Cardiac fibroblast (primary cell): ENCODE measurements around the gene SRPX2.
A peak's percentile ranks its signal among the peaks of the same experiment; 100 is the strongest.

ENCODE experiments used
- DNase-seq, 2 donors: peaks; one replicate each; pipeline versions ENCODE4 v3.0.0 to v3.0.0-alpha.2; 2010; ENCODE audit warnings: low read depth in 2 of 2
- H3K4me3 ChIP-seq, 2 donors: replicated peaks in 1 of 2; 1 replicate in 1 of 2; 2 replicates in 1 of 2; pipeline ENCODE4 v1.5.1; 2011; ENCODE audit warnings: low read depth in 2 of 2, low read length in 2 of 2, mild to moderate bottlenecking in 2 of 2, moderate library complexity in 1 of 2
- TF ChIP-seq, protein P1 (sequence below): IDR thresholded peaks from one replicate; pipeline ENCODE4 v1.5.1; 2011; ENCODE audit warnings: low read depth, mild to moderate bottlenecking, low read length, inconsistent platforms

Gene SRPX2

DNA sequence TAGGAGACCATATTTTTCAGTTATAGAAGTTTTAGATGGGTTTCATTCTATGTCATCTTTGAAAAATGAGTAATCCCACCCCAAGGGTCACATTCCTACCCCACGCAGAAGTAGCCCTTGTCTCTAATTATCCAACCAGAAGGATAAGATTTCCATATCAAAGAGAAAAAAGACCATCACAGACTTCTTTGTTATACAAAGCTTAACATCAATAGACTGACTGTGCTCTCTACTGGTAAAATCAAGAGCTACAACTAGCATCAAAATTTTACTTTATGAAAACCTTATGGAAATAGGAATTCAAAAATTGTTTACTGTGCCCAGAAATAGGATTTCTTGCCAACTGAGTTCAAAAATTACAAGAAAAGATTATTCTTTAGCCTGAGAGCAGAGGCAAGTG is 34.4 kb upstream of the SRPX2 start:
- TF ChIP-seq, protein P1, sequence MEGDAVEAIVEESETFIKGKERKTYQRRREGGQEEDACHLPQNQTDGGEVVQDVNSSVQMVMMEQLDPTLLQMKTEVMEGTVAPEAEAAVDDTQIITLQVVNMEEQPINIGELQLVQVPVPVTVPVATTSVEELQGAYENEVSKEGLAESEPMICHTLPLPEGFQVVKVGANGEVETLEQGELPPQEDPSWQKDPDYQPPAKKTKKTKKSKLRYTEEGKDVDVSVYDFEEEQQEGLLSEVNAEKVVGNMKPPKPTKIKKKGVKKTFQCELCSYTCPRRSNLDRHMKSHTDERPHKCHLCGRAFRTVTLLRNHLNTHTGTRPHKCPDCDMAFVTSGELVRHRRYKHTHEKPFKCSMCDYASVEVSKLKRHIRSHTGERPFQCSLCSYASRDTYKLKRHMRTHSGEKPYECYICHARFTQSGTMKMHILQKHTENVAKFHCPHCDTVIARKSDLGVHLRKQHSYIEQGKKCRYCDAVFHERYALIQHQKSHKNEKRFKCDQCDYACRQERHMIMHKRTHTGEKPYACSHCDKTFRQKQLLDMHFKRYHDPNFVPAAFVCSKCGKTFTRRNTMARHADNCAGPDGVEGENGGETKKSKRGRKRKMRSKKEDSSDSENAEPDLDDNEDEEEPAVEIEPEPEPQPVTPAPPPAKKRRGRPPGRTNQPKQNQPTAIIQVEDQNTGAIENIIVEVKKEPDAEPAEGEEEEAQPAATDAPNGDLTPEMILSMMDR: no peak
- DNase-seq: peak; percentile 1
- H3K4me3 ChIP-seq: no peak overlapping the region

DNA sequence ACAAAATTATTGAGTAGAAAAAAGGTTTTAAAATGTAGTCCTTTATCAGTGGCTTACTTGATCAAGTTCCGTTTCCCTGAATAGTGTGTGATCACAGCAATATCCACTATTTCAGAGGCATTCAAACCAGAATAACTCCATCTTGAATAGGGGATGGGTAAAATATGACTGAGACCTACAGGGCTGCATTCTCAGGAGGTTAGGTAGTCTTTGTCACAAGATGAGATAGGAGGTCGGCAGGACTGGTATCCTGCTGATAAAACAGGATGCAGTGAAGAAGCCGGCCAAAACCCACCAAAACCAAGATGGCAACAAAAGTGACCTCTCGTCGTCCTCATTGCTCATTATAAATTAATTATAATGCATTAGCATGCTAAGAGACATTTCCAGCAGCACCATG is 32.0 kb upstream of the SRPX2 start:
- TF ChIP-seq, protein P1: no peak
- no peak overlapping the region for H3K4me3 ChIP-seq
- DNase-seq: no peak

DNA sequence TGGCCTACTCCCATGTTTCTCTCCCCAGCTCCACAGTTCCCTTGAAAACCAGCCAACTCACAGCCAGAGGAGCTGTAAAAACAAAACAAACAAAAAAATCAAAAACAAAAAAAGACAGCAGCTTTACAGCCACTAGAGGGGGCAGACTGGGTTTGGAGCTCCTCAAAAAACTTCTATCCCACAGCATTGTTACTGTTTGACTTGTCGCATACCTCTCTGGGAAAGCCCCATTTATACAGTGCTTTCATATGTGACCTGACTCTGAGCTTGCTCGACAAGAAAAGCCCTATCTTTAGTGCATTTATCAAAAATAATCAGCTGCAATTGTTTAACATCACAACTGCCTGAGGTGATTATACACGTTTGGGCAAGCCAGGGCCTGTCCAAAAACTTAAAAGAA is 29.0 kb upstream of the SRPX2 start:
- no peak overlapping the region for H3K4me3 ChIP-seq
- peak; percentile 82 to 83 for DNase-seq
- TF ChIP-seq, protein P1: peak; percentile 56

DNA sequence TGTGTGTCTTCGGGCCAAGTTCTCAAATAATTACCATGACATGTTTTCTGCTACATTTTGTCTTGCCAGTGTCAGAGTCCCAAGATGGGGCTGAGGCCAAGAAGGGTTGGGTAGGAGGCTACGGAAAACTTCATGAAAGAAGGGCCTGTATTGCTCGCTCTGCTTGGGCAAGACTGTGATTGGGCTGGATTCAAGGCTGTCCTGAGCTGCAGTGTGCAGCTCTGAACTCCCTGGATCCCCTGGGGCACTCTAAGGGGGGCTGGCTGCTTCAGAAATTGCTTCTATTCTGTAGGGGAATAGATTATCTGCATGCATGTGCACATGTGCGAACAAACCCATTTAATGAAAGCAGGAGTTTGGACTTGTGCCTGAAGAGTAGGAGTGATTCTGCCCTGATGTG is 21.0 kb upstream of the SRPX2 start:
- no peak overlapping the region for H3K4me3 ChIP-seq
- no peak for DNase-seq
- TF ChIP-seq, protein P1: no peak

DNA sequence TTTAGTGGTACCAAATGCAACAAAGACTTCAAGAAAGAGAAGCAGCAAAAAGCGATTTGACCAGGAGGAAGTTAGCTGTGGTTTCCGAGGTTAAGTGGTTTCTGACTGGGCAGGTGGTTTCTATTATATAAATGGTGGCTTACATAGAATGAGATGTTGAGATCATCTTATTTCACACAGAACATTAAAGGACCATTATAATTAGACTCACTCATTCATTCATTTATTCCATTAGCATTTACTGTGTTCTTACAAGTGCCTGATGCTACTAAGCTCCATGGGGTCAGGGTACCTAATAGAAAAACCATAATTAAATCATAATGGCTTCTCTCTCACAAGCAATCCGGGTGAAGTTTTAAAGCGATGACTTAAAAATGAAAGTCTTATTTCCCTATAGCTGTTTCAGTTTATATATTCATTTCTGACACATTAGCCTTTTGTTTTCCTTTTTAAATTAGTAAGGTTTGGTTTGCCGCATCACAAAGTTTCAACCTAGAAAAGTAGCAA is 18.0 kb upstream of the SRPX2 start:
- TF ChIP-seq, protein P1: no peak
- DNase-seq: no peak
- no peak overlapping the region for H3K4me3 ChIP-seq

DNA sequence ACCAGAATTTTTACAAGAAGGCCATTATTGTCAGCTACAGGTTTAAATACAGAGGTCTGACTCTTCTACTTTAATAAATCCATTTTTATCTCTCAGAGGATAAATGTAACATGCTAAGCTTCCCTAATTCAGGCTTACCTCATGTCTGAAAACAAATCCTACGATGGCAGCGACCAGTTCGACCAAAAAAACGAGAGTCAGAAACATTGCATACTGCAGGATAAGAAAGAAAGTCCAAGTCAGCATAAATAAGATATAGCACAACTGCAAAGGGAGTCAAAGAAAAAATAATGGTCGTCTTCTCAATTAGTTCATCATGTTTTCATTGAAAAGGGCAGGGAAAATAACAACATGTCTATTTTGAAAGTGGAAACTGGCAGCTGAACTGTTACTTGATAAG is 9.0 kb upstream of the SRPX2 start:
- no peak overlapping the region for H3K4me3 ChIP-seq
- no peak for DNase-seq
- TF ChIP-seq, protein P1: no peak

DNA sequence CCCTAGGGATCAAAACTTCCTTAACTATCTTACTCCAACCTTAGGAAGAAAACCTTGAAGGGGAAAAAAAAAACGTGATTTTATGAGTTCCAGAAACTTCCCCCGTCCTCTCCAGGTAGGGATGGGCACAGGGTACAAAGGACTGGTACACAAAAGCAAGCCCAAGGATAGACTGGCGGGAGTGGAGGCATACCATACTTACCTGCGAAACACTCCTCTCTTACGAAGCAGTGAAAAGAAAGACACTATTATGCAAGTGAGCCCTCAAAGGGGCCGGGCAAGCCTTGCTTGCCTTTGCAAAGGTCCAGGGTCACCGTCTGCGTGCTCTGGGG is 8.0 kb upstream of the SRPX2 start:
- H3K4me3 ChIP-seq: peak overlapping the region; percentile 65 to 66
- TF ChIP-seq, protein P1: no peak

More for the DNA sequence above, 8.0 kb upstream of the SRPX2 start:
- no peak for DNase-seq
